LoVo (cell line): ENCODE data around the gene LCE3E.

ENCODE experiments used
- DNase-seq: peaks from one replicate; pipeline ENCODE4 v3.0.0-alpha.2; 2016; ENCODE audit warnings: low spot score

Gene LCE3E

GRCh38 chr1:152516082-152516481 lies 50.5 kb downstream of the LCE3E start:
- no peak for DNase-seq
